IMR-90 (cell line): ENCODE data around the gene ZNF335.
A peak's percentile ranks its signal among the peaks of the same experiment; 100 is the strongest.

Source experiments
- BHLHE40 ChIP-seq: fragments of 150-350 bp; IDR thresholded peaks from 2 replicates; pipeline ENCODE4 v1.6.1; 2016; ENCODE audit warnings: mild to moderate bottlenecking, low read depth, low read length
- CEBPB ChIP-seq: IDR thresholded peaks from 2 replicates; pipeline ENCODE4 v1.6.1; 2012; ENCODE audit warnings: low read depth, low read length, improper control_type of control experiment
- CHD1 ChIP-seq: IDR thresholded peaks from 2 replicates; pipeline ENCODE4 v1.6.1; 2012; ENCODE audit warnings: low read depth, low read length, improper control_type of control experiment
- CTCF ChIP-seq: conservative IDR thresholded peaks from 2 replicates; pipeline ENCODE4 v1.5.1; 2012; ENCODE audit warnings: mild to moderate bottlenecking, low read depth, low read length, improper control_type of control experiment
- FOS ChIP-seq: fragments of 150-350 bp; IDR thresholded peaks from 2 replicates; pipeline ENCODE4 v1.6.1; 2016; ENCODE audit warnings: low read depth, low read length
- MAFK ChIP-seq: IDR thresholded peaks from 2 replicates; pipeline ENCODE4 v1.6.1; 2012; ENCODE audit warnings: low read depth, low read length, improper control_type of control experiment
- MAZ ChIP-seq: IDR thresholded peaks from 2 replicates; pipeline ENCODE4 v1.6.1; 2012; ENCODE audit warnings: low read depth, mild to moderate bottlenecking, low read length, improper control_type of control experiment, moderate library complexity, borderline replicate concordance
- MXI1 ChIP-seq: IDR thresholded peaks from 2 replicates; pipeline ENCODE4 v1.6.1; 2012; ENCODE audit warnings: low read depth, mild to moderate bottlenecking, low read length, moderate library complexity, borderline replicate concordance
- POLR2A ChIP-seq: IDR thresholded peaks from 2 replicates; pipeline ENCODE4 v1.6.1; 2012; ENCODE audit warnings: mild to moderate bottlenecking, low read depth, low read length
- RAD21 ChIP-seq: IDR thresholded peaks from 2 replicates; pipeline ENCODE4 v1.6.1; 2012; ENCODE audit warnings: low read length, improper control_type of control experiment
- RCOR1 ChIP-seq: IDR thresholded peaks from 2 replicates; pipeline ENCODE4 v1.6.1; 2012; ENCODE audit warnings: mild to moderate bottlenecking, low read length, improper control_type of control experiment; ENCODE audit not compliant: insufficient replicate concordance
- SMC3 ChIP-seq: fragments of 150-350 bp; IDR thresholded peaks from 2 replicates; pipeline ENCODE4 v1.6.1; 2016; ENCODE audit warnings: low read depth, mild to moderate bottlenecking, antibody characterized with exemption, low read length, moderate library complexity
- USF2 ChIP-seq: fragments of 150-350 bp; IDR thresholded peaks from 2 replicates; pipeline ENCODE4 v1.6.1; 2017; ENCODE audit warnings: mild to moderate bottlenecking, antibody characterized with exemption, low read length, low read depth

- TF ChIP-seq CTCF (peak; percentile 67), MAFK (no peak), POLR2A (no peak), USF2 (no peak), FOS (no peak), RAD21 (peak; percentile 60), MXI1 (no peak), RCOR1 (no peak), CEBPB (no peak), MAZ (no peak), CHD1 (no peak), SMC3 (peak; percentile 42; the same call in 1 of the 2 replicates), BHLHE40 (no peak)
These were observed 42.0 kb upstream of the ZNF335 start for GRCh38 chr20:46013829-46014516.
